Caco-2 (cell line): ENCODE data around the gene REEP3. TPM values are rescaled to one million over a fixed set of nuclear protein-coding genes. Genes with fewer than 3 reads are reported as not detected.
"Not testable (repeated sequence)": the region's sequence is repeated elsewhere in the genome, so short reads cannot be mapped to it uniquely, and the experiment has no call there.

Source experiments
- BruUV-seq: library from RNA; stranded (reverse); fragments of 400-500 nt; replicated peaks from 2 replicates; lab custom pipeline; 2021; lab: Mats Ljungman, UMichigan
- CTCF ChIA-PET: fragments of 300-600 bp; sonication (Branson Sonifier 250); formaldehyde crosslinking; loops from one replicate; lab custom pipeline; 2022; ENCODE audit warnings: antibody characterized with exemption; lab: Charles Lee
- POLR2A ChIA-PET: fragments of 300-600 bp; sonication (Branson Sonifier 250); formaldehyde crosslinking; loops from one replicate; lab custom pipeline; 2022; ENCODE audit warnings: antibody characterized with exemption; lab: Charles Lee
- DNase-seq, 2 experiments: peaks; one replicate each; pipeline versions ENCODE4 v3.0.0 to v3.0.0-alpha.2; 2020 to 2022
- H3K27me3 ChIP-seq: replicated peaks from 2 replicates; pipeline ENCODE4 v1.6.0; 2011; ENCODE audit warnings: low read length; ENCODE audit not compliant: control insufficient read depth, insufficient read depth
- H3K36me3 ChIP-seq: 2 replicates; pipeline ENCODE4 v1.5.1; 2011; ENCODE audit warnings: low read length; ENCODE audit not compliant: control insufficient read depth, insufficient read depth
- H3K4me1 ChIP-seq: fragments of 250-450 bp; sonication (Bioruptor Pico); 2 replicates; pipeline ENCODE4 v1.5.1; 2020; ENCODE audit warnings: mild to moderate bottlenecking
- H3K4me3 ChIP-seq: 2 replicates; pipeline ENCODE4 v1.5.1; 2011; ENCODE audit warnings: low read depth, mild to moderate bottlenecking, control low read depth, low read length
- H3K9me3 ChIP-seq: fragments of 250-450 bp; sonication (Bioruptor Pico); 2 replicates; pipeline ENCODE4 v1.5.1; 2020; ENCODE audit warnings: mild to moderate bottlenecking, moderate library complexity
- H3K27ac Mint-ChIP-seq: one replicate; pipeline ENCODE4 v1.8.0; 2022; ENCODE audit warnings: mixed read lengths; ENCODE audit not compliant: unreplicated experiment
- H3K27me3 Mint-ChIP-seq: one replicate; pipeline ENCODE4 v1.8.0; 2022; ENCODE audit warnings: mixed read lengths; ENCODE audit not compliant: insufficient read depth, unreplicated experiment
- H3K36me3 Mint-ChIP-seq: one replicate; pipeline ENCODE4 v1.8.0; 2022; ENCODE audit warnings: mild to moderate bottlenecking, mixed read lengths; ENCODE audit not compliant: insufficient read depth, unreplicated experiment
- H3K4me1 Mint-ChIP-seq: one replicate; pipeline ENCODE4 v1.8.0; 2022; ENCODE audit warnings: low read depth, mixed read lengths; ENCODE audit not compliant: unreplicated experiment
- H3K4me3 Mint-ChIP-seq: one replicate; pipeline ENCODE4 v1.8.0; 2022; ENCODE audit warnings: mild to moderate bottlenecking, moderate library complexity, mixed read lengths; ENCODE audit not compliant: unreplicated experiment
- H3K9me3 Mint-ChIP-seq: one replicate; pipeline ENCODE4 v1.8.0; 2022; ENCODE audit warnings: mixed read lengths; ENCODE audit not compliant: unreplicated experiment
- intact Hi-C: fragments of 100-400 bp; cut with micrococcal nuclease; formaldehyde crosslinking; loops from one replicate; pipeline ENCODE4 v1.10.0; 2022; ENCODE audit not compliant: unreplicated experiment
- total RNA-seq: library from RNA; stranded (reverse); gene quantifications from 2 replicates; pipeline ENCODE4 v1.2.3, GENCODE V29; 2022
- TF ChIP-seq, protein P1 (sequence below), 2 experiments: fragments of 200-600 bp in 1 of 2; IDR thresholded peaks; 1 replicate in 1 of 2; 2 replicates in 1 of 2; pipeline versions ENCODE4 v1.5.1 to v1.8.0; 2011 to 2022; ENCODE audit warnings: antibody characterized with exemption in 1 of 2, control low read depth in 1 of 2, inconsistent platforms in 1 of 2, low read depth in 1 of 2, low read length in 1 of 2, mild to moderate bottlenecking in 1 of 2, moderate library complexity in 1 of 2; ENCODE audit not compliant: insufficient read depth in 1 of 2, severe bottlenecking in 1 of 2, unreplicated experiment in 1 of 2

REEP3 gene
- total RNA-seq, 1 experiment from 2014 or later: 66.4 TPM

DNA sequence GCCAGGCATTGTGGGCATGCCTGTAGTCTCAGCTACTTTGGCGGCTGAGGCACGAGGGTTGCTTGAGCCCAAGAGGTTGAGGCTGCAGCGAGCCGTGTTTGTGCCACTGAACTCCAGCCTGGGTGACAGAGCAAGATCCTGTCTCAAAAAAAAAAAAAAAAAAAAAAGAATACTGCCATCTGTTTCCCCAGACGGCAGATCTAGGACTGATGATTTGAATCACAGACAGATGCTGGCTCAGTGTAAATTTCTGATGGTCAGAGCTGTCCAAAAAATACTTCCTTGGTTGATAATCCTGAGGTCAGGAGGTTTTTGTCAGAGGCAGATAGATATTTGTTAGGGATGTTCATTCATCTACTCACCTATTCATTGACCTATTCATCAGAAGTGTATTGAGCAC lies 130.7 kb downstream of the REEP3 start:
- Mint-ChIP-seq H3K4me1 (no peaks in the 10 kb centered on the region), H3K27ac (no peak overlapping the region), H3K27me3 (no peaks in the 10 kb centered on the region), H3K4me3 (no peak overlapping the region), H3K36me3 (no peaks in the 10 kb centered on the region), H3K9me3 (no peaks in the 10 kb centered on the region)
- no peaks in the 10 kb centered on the region for H3K4me1 ChIP-seq
- intact Hi-C loops: no loop called here
- H3K4me3 ChIP-seq: no peak overlapping the region
- H3K27me3 ChIP-seq: no peaks in the 10 kb centered on the region
- H3K36me3 ChIP-seq: no peaks in the 10 kb centered on the region
- CTCF ChIA-PET: no interaction called here
- no peak for DNase-seq
- H3K9me3 ChIP-seq: no peaks in the 10 kb centered on the region
- BruUV-seq: no TSS peak
- POLR2A ChIA-PET: no interaction called here
- TF ChIP-seq, protein P1, sequence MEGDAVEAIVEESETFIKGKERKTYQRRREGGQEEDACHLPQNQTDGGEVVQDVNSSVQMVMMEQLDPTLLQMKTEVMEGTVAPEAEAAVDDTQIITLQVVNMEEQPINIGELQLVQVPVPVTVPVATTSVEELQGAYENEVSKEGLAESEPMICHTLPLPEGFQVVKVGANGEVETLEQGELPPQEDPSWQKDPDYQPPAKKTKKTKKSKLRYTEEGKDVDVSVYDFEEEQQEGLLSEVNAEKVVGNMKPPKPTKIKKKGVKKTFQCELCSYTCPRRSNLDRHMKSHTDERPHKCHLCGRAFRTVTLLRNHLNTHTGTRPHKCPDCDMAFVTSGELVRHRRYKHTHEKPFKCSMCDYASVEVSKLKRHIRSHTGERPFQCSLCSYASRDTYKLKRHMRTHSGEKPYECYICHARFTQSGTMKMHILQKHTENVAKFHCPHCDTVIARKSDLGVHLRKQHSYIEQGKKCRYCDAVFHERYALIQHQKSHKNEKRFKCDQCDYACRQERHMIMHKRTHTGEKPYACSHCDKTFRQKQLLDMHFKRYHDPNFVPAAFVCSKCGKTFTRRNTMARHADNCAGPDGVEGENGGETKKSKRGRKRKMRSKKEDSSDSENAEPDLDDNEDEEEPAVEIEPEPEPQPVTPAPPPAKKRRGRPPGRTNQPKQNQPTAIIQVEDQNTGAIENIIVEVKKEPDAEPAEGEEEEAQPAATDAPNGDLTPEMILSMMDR (IDR thresholded peaks at IDR 0.05; ENCODE audit: insufficient read depth in 1 of 2, low read depth in 1 of 2, low read length in 1 of 2, severe bottlenecking in 1 of 2, unreplicated experiment in 1 of 2): no peak

DNA sequence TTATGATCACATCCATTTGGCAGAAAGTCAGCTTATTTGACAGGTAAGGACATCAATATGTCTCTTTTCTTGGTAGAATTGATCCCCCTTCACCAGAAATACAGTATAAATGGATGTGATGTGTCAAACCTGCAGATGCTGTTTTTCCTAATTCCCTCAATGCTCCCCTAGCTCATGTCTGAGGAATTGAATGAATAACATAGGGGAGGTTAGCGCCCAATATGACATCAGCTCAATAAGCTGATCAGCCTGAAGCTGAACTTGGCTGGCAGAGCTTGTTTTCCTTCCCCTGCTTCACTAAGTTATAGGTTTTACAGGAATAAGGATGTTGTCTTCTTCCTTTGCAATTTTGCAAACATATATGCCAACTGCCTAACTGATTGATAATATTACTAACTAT lies 132.5 kb downstream of the REEP3 start:
- TF ChIP-seq, protein P1 (IDR thresholded peaks at IDR 0.05; ENCODE audit: insufficient read depth in 1 of 2, low read depth in 1 of 2, low read length in 1 of 2, severe bottlenecking in 1 of 2, unreplicated experiment in 1 of 2): no peak
- H3K4me3 Mint-ChIP-seq: no peak overlapping the region
- H3K36me3 Mint-ChIP-seq: no peaks in the 10 kb centered on the region
- POLR2A ChIA-PET: no interaction called here
- intact Hi-C loops: no loop called here
- BruUV-seq: no TSS peak
- H3K27me3 Mint-ChIP-seq: no peaks in the 10 kb centered on the region
- Histone ChIP-seq H3K4me3 (no peak overlapping the region), H3K27me3 (no peaks in the 10 kb centered on the region), H3K9me3 (no peaks in the 10 kb centered on the region), H3K4me1 (no peaks in the 10 kb centered on the region), H3K36me3 (no peaks in the 10 kb centered on the region)
- H3K4me1 Mint-ChIP-seq: no peaks in the 10 kb centered on the region
- no peaks in the 10 kb centered on the region for H3K9me3 Mint-ChIP-seq
- H3K27ac Mint-ChIP-seq: no peak overlapping the region
- DNase-seq: no peak
- CTCF ChIA-PET: no interaction called here

DNA sequence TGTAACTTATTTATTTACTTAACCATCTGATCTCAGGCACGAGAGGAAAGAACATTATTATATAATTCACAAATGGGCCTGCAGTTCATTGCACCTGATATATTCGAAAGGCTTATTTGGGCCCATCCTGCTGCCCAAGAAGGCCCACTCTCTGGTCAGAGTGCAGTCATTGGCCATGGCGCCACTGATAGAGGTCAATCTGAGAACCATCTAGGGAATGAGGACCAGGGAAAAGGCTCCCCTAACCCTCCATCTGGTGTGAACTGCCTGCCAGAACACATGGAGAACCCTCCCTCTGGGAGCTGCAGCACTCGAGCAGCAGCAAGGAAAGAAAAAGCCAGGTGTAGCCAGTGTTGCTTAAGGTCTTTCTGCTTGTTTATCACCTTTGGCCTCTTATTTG lies 136.6 kb downstream of the REEP3 start:
- no TSS peak for BruUV-seq
- no peaks in the 10 kb centered on the region for H3K4me1 Mint-ChIP-seq
- Histone ChIP-seq H3K36me3 (no peaks in the 10 kb centered on the region), H3K4me1 (no peaks in the 10 kb centered on the region), H3K9me3 (no peaks in the 10 kb centered on the region), H3K27me3 (no peaks in the 10 kb centered on the region), H3K4me3 (no peak overlapping the region)
- H3K27me3 Mint-ChIP-seq: no peaks in the 10 kb centered on the region
- intact Hi-C loops: no loop called here
- H3K4me3 Mint-ChIP-seq: no peak overlapping the region
- no peak for DNase-seq
- H3K27ac Mint-ChIP-seq: no peak overlapping the region
- ChIA-PET CTCF (no interaction called here), POLR2A (no interaction called here)
- no peaks in the 10 kb centered on the region for H3K36me3 Mint-ChIP-seq
- TF ChIP-seq, protein P1 (IDR thresholded peaks at IDR 0.05; ENCODE audit: insufficient read depth in 1 of 2, low read depth in 1 of 2, low read length in 1 of 2, severe bottlenecking in 1 of 2, unreplicated experiment in 1 of 2): no peak
- H3K9me3 Mint-ChIP-seq: peaks cover 10% of the 10 kb centered on the region

DNA sequence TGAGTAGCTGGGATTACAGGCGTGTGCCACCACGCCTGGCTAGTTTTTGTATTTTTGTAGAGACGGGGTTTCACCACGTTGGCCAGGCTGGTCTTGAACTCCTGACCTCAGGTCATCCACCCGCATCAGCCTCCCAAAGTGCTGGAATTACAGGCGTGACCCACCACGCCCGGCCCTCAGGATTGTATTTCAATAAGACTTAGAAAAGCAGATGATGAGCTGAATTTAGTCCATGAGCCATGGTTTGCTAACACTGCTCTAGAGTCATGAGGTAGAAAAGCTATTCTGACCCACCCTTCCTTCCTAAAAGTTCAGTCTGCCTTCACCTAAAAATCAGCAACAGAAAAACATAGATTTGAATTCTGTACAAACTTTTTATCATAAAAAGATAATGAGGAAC lies 139.7 kb downstream of the REEP3 start:
- peaks cover 12% of the 10 kb centered on the region for H3K4me1 Mint-ChIP-seq
- H3K9me3 Mint-ChIP-seq: not testable (repeated sequence)

More for the DNA sequence above, 139.7 kb downstream of the REEP3 start:
- H3K36me3 ChIP-seq, H3K27me3 ChIP-seq, H3K36me3 Mint-ChIP-seq, H3K9me3 ChIP-seq, H3K27ac Mint-ChIP-seq, H3K4me3 ChIP-seq, H3K27me3 Mint-ChIP-seq, intact Hi-C loops, DNase-seq, H3K4me1 ChIP-seq, BruUV-seq, H3K4me3 Mint-ChIP-seq: not testable (repeated sequence)
- CTCF ChIA-PET: interaction anchor here (0.6 kb wide), 1 partner anchor 44 kb away, joined by 3 read pairs; no protein-coding TSS in a partner anchor
- POLR2A ChIA-PET: interaction anchor here (0.6 to 1.5 kb wide), 2 partner anchors 59 to 129 kb away, joined by 3 to 5 read pairs; no protein-coding TSS in a partner anchor
